Ishikawa (cell line): ENCODE results near the gene FLOT2.

ENCODE experiments used
- CEBPB ChIP-seq: IDR thresholded peaks from 2 replicates; pipeline ENCODE4 v1.6.1; 2012
- EP300 ChIP-seq: IDR thresholded peaks from 2 replicates; pipeline ENCODE4 v1.6.1; 2012; ENCODE audit warnings: borderline replicate concordance
- FOXM1 ChIP-seq: IDR thresholded peaks from 2 replicates; pipeline ENCODE4 v1.6.1; 2012; ENCODE audit warnings: low read depth, borderline replicate concordance
- TAF1 ChIP-seq: IDR thresholded peaks from 2 replicates; pipeline ENCODE4 v1.6.1; 2012; ENCODE audit warnings: low read depth, mild to moderate bottlenecking
- TEAD4 ChIP-seq: IDR thresholded peaks from 2 replicates; pipeline ENCODE4 v1.6.1; 2012
- YY1 ChIP-seq: IDR thresholded peaks from 2 replicates; pipeline ENCODE4 v1.6.1; 2012; ENCODE audit warnings: low read depth
- TF ChIP-seq, protein P1 (sequence below): IDR thresholded peaks from 2 replicates; pipeline ENCODE4 v1.6.1; 2012; ENCODE audit warnings: low read depth, mild to moderate bottlenecking
- TF ChIP-seq, protein P2 (sequence below): IDR thresholded peaks from 2 replicates; pipeline ENCODE4 v1.6.1; 2012

DNA sequence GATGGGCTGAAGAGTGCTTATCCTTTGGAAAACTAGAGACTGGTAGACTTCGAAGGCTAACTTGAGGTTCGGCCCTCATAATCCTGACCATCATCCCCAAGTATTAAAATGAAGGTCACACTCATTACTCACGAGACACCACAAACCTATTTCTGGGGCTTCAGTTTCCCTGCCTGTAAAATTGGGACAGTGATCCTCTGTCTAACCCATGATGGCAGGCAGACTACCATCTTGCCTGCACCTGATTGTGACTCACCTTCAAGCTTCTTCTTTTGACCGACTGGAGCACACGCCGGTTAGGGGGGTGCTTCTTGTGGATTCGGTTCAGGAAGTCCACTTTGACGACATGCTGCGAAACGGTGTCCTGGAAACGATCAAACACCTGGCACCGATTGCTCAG is 19.5 kb upstream of the FLOT2 start:
- TF ChIP-seq FOXM1 (no peak), TAF1 (no peak), TEAD4 (no peak), YY1 (no peak), EP300 (no peak), CEBPB (no peak)
- TF ChIP-seq, protein P1, sequence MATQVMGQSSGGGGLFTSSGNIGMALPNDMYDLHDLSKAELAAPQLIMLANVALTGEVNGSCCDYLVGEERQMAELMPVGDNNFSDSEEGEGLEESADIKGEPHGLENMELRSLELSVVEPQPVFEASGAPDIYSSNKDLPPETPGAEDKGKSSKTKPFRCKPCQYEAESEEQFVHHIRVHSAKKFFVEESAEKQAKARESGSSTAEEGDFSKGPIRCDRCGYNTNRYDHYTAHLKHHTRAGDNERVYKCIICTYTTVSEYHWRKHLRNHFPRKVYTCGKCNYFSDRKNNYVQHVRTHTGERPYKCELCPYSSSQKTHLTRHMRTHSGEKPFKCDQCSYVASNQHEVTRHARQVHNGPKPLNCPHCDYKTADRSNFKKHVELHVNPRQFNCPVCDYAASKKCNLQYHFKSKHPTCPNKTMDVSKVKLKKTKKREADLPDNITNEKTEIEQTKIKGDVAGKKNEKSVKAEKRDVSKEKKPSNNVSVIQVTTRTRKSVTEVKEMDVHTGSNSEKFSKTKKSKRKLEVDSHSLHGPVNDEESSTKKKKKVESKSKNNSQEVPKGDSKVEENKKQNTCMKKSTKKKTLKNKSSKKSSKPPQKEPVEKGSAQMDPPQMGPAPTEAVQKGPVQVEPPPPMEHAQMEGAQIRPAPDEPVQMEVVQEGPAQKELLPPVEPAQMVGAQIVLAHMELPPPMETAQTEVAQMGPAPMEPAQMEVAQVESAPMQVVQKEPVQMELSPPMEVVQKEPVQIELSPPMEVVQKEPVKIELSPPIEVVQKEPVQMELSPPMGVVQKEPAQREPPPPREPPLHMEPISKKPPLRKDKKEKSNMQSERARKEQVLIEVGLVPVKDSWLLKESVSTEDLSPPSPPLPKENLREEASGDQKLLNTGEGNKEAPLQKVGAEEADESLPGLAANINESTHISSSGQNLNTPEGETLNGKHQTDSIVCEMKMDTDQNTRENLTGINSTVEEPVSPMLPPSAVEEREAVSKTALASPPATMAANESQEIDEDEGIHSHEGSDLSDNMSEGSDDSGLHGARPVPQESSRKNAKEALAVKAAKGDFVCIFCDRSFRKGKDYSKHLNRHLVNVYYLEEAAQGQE: no peak
- TF ChIP-seq, protein P2, sequence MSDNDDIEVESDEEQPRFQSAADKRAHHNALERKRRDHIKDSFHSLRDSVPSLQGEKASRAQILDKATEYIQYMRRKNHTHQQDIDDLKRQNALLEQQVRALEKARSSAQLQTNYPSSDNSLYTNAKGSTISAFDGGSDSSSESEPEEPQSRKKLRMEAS: no peak
